Activated CD8-positive, alpha-beta memory T cell treated with anti-CD3 and anti-CD28 coated beads, Interleukin-2, amount 50 U/mL, for 1 hour (primary cell): ENCODE measurements around the gene POU3F4.

Experiments
- DNase-seq: peaks from one replicate; pipeline ENCODE4 v3.0.0-alpha.2; 2020; ENCODE audit errors: extremely low read depth

The POU3F4 gene

DNA sequence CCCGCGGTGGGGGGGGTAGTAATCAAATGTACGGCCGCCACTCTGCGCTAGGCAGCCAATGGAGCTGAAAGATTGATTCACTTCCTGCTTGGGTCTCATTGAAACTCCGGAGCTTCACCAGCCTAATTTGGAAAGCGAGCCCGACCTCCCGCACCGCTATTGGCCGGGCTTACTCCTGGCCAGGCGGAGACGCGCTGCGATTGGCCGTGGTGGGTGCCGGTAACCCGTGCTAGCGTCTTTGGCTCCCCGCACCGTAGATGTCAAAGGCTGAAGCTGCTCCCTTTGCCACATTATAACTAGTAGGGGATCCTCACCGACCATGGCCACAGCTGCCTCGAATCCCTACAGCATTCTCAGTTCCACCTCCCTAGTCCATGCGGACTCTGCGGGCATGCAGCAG is at the start of gene POU3F4:
POU3F4 (plus strand) TSS at position 285 of the 400 bp plus-strand sequence; CDS start at position 320, 35 bp downstream.
- DNase-seq = no peak

DNA sequence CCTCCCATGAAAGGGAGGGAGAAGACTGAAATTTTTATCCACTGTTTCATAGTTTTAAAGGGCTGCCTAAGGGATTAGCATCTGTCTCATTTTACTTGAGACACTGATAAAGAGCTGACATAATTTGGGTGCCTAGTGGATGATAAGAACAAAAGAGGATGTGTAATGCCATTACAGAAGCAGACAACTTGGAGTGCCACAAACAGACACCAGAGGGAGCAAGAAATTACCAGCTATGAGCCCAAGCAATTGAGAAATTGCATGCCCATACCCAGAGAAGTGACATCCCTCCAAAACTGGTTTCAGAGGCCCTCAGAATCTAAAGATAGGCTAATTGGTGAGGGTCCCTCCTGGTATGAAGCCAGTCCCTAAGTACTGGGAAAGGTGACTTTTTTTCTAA is 38.5 kb upstream of the POU3F4 start:
- no peak for DNase-seq

DNA sequence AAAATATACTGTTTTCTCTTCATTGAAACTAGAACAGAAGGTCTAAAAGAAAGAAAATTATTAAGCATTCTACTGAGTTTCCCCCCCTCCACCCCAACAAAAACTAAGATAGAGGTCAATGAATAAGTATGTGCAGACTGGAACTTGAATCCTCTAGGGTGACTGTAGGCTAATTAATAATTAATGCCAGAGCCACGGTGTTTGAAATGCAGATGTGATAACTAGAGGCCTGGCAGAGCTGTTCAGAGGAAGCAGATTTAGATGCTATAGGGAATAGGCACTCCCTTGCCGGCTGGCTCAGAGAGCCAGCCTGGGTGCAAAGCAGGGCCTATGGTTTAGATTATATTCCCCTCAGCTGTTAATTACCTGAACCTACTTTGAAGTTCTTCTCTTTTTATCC is 12.2 kb upstream of the POU3F4 start:
- DNase-seq = no peak

DNA sequence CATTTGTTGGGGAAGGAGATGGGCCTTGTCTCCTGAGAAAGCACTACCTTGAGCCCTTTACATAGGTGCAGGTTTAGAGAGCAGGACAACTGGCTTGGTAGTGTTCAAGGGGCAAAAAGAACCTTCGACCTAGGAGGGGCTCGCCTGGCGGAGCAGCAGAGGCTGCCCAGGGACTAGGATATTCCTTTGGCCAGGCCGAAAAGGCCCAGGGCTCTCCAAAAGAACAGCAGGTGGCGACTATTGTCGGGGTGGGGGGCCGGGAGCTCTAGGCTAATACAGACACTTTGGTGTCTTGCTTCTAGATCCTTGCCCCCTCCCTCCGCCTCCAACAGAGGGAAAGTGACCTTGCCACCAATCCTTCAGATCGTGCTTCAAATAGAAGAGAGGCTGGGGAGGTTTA is 7.1 kb upstream of the POU3F4 start:
- no peak for DNase-seq

- no peak for DNase-seq
Measured at GRCh38 chrX:83501530-83501929, 6.6 kb upstream of the POU3F4 start.

DNA sequence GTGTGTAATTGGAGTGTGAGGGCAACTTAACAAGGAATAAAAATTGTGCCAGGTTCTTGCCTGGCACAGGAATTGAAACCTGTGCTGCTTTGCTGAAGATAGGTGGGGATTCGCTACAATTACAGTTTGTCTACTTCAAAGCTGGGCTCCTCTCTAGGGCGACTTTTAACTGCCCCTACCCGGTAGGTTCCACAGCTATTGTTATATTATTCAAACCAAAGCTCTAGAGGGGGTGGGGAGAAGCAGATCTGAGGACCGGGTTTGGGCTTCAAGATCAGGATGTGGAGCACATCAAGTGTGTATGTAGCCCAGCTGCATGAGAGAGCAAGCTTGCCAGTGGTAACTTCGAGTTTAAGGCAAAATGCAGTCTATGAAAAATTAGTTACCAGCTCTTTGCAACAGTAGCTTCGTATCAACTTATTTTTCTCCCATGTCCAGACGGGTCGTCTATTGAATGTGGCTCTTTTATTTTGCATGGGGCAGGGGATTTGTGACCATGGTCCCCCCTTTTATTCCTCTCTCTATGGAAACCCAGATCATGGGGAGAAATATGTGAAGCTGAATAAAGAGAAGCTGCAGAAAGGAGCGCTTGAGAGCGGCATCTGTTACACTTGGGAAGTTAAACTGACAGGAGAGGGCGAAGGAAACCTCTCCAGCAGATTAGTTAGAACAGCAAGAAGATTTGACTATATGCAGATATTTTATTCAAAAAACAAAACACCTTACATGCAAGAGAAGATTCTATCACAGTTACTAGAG is 3.2 kb upstream of the POU3F4 start:
- DNase-seq = no peak

GRCh38 chrX:83508526-83509253 is 600 bp downstream of the POU3F4 start:
- DNase-seq = no peak

GRCh38 chrX:83509254-83509801 is 1.2 kb downstream of the POU3F4 start:
- no peak for DNase-seq

DNA sequence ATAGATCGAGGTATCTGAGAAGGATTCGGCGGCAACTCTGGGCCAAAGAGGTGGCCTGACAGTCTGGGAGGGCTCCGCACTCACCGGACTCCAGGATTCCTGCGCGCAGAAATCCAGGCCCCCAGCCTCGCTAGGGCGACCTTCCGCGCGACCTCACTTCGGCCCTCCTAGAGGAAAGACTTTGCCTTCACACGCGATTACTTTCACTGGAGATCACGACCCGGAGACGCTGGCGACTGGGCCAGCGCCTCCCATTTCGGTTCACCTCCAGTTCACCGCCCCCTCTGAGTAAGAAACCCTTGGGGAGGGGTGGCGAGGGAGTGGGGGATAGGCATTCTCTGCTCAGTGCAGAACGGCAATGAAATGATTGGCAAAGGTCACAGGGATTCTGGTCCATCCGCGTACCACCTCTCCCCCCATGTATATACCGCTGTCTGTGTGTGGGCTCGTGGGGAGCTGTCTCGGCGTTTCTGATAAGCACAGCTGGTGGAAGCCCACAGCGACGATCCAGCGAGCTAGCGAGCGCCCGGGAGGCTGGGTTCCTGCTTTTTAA is 2.5 kb downstream of the POU3F4 start:
- DNase-seq = no peak

DNA sequence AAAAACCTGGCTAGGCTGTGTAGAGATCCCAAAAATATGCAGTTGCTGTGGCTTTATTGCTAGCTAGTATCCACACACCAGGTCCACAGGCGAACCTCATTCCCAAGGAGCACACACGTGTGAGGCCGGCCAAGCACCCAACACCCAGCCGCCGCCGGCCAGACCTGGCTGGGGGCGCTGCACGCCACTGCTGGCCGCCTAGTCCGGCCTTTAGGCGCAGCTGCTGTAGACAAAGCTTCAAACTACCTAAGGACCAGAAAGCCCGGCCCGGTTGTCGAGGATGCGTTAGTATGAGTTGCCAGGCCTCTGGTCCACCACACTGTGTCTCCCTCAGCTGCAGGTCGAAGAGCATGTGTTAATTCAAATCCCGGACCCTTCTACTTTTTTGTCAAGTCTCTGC is 3.1 kb downstream of the POU3F4 start:
- DNase-seq = no peak

GRCh38 chrX:83512111-83512510 is 4.0 kb downstream of the POU3F4 start:
- no peak for DNase-seq

- no peak for DNase-seq
Measured at GRCh38 chrX:83516597-83516996, 8.5 kb downstream of the POU3F4 start.

GRCh38 chrX:83521905-83522304 is 13.8 kb downstream of the POU3F4 start:
- no peak for DNase-seq

- no peak for DNase-seq
Measured at GRCh38 chrX:83529950-83530349, 21.9 kb downstream of the POU3F4 start.

DNA sequence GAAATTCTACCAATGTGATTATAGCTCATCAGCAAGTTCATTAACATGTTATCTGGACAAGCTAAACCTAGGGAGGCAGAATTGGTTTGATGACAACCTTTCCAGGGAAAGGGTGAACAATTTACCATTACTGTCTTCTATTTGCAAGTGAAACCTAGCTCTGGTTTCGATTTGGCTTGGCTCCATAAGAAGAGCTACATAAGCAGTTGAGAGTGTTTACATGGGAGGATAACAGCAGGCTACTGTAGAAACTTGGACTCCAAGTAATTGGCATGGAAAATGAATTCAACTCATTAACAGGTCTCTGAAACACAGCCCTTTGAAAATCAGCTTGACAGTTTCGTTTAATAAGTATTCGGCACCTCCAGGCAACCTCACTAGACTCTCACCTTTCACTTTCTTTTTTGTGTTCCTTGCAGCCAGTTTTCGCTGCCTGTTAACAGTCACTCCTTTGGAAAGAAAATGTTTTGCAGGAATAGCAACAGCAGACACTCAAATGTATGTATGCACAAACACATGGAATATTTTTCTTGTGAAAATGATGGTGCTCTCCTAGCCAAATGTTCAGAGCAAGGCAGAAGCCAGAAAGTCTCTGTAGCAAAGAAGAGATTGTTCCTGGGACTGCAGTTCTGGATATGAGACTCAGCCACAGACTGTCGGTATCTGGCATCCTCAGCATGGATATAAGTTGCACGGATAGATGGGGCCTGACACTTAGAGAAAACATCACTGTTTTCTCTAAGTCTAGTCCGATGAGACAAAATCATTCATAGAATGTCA is 27.5 kb downstream of the POU3F4 start:
- no peak for DNase-seq
